ENCODE measurements around the gene FBN2. TPM values are rescaled to one million over a fixed set of nuclear protein-coding genes. Genes with fewer than 3 reads are reported as not detected.

Gene FBN2
- total and polyA plus RNA-seq, 7 donors, result 0.23 to 2.0 (median 0.51) TPM; not detected in 1

DNA sequence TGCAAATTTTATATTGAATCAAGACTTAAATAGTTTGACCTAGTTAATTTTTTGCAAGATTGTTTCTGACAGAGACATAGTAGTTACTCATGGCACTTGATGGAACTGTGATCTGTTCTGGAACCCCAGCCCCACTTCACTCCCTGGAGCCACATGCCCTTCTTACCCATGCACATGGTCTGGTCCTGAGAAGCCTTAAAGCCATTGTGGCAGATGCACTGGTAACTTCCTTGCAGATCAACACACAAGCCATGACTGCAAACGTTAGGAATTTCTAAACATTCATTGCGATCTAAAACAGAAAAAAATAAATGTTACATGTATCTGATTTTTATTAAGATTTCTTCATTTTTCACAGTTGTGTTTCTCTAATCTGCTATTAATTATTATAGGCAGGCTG lies 233.3 kb downstream of the FBN2 start:
- Histone ChIP-seq H3K27ac (no peak overlapping the region), H3K36me3 (no peaks in the 10 kb centered on the region), H3K27me3 (no peaks in the 10 kb centered on the region), H3K4me3 (no peak overlapping the region), H3K9me3 (no peaks in the 10 kb centered on the region), H3K4me1 (no peaks in the 10 kb centered on the region)
- no peak for TF ChIP-seq POLR2AphosphoS5 (IDR thresholded peaks at IDR 0.05)
- TF ChIP-seq, protein P1, sequence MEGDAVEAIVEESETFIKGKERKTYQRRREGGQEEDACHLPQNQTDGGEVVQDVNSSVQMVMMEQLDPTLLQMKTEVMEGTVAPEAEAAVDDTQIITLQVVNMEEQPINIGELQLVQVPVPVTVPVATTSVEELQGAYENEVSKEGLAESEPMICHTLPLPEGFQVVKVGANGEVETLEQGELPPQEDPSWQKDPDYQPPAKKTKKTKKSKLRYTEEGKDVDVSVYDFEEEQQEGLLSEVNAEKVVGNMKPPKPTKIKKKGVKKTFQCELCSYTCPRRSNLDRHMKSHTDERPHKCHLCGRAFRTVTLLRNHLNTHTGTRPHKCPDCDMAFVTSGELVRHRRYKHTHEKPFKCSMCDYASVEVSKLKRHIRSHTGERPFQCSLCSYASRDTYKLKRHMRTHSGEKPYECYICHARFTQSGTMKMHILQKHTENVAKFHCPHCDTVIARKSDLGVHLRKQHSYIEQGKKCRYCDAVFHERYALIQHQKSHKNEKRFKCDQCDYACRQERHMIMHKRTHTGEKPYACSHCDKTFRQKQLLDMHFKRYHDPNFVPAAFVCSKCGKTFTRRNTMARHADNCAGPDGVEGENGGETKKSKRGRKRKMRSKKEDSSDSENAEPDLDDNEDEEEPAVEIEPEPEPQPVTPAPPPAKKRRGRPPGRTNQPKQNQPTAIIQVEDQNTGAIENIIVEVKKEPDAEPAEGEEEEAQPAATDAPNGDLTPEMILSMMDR (IDR thresholded peaks at IDR 0.05), result no peak
- no peak for TF ChIP-seq EP300 (IDR thresholded peaks at IDR 0.05)
- TF ChIP-seq POLR2A (IDR thresholded peaks at IDR 0.05), result no peak
- no peak for DNase-seq
- intact Hi-C loops (cut with DNase I), result no loop called here
- 81 to 84% methylated on average over 2 of the region's 2 CpGs for WGBS, 2 donors

DNA sequence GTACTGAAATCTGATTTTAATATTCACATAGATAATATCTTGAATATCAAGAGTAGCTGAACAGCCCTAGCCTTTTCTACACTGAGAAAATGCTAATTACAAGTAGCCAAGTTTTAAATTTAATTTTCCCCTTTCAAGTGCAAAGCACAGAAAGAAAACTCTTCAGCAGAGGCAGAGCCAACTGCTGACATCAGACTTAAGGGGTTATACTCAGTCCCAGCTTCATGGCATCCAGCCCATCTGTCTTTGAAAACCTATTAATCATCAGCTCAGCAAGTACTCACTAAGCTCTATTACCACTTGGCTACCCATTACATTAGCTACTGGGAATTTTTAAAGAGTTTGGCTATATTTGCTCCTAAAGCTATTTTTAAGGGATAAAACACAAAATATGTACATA lies 234.0 kb downstream of the FBN2 start:
- no peak overlapping the region for H3K4me3 ChIP-seq
- no peak for TF ChIP-seq POLR2AphosphoS5 (IDR thresholded peaks at IDR 0.05)
- no peak for TF ChIP-seq EP300 (IDR thresholded peaks at IDR 0.05)
- no peak for TF ChIP-seq POLR2A (IDR thresholded peaks at IDR 0.05)
- TF ChIP-seq, protein P1 (IDR thresholded peaks at IDR 0.05), result no peak
- no peak overlapping the region for H3K27ac ChIP-seq
- H3K4me1 ChIP-seq, result no peaks in the 10 kb centered on the region
- DNase-seq, result no peak
- H3K9me3 ChIP-seq, result no peaks in the 10 kb centered on the region
- intact Hi-C loops (cut with DNase I), result no loop called here
- H3K36me3 ChIP-seq, result no peaks in the 10 kb centered on the region
- H3K27me3 ChIP-seq, result no peaks in the 10 kb centered on the region

DNA sequence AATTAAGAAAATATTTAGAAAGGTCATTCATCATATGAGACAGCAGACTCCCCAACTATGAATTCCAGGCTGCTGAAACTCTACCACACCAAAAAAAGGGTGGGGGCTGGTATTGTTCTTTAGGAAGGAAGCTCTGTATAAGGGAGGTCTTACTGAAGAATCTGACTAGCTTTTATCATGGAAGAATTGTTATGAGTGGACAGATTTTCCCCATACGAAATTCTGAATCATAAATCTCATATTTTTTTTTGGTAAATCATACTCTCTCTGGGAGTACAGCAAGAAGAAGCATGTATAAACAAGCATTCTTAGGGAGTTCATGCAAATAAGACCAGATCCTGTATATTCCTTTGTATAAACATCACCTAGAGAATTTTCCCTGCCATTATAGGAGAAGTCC lies 234.5 kb downstream of the FBN2 start:
- Histone ChIP-seq H3K36me3 (no peaks in the 10 kb centered on the region), H3K9me3 (no peaks in the 10 kb centered on the region), H3K27ac (no peak overlapping the region), H3K27me3 (no peaks in the 10 kb centered on the region), H3K4me3 (no peak overlapping the region), H3K4me1 (no peaks in the 10 kb centered on the region)
- no peak for TF ChIP-seq EP300 (IDR thresholded peaks at IDR 0.05)
- TF ChIP-seq, protein P1 (IDR thresholded peaks at IDR 0.05), result no peak
- no peak for TF ChIP-seq POLR2A (IDR thresholded peaks at IDR 0.05)
- TF ChIP-seq POLR2AphosphoS5 (IDR thresholded peaks at IDR 0.05), result no peak
- DNase-seq, result no peak
- WGBS, 2 donors, result 20 to 51% methylated on average over 1 of the region's 1 CpG
- intact Hi-C loops (cut with DNase I), result no loop called here

DNA sequence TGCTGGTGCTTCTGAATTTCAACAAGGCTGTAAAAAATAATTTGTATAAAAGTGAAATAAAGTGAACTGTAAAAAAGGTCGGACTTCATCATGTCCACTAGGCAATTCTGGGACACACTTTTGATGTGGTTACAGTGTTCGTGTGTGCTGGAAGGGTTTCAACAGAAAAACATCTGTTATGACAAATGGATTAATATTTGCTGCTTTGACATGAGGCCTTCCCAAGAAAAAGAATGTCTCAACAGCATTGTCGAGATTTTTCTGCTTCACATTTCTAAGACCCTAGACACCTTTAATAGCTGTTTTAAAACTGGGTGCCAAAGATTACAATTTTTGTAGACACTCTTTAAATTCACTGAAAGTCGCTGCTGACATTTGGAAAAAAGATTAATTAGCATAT lies 237.9 kb downstream of the FBN2 start:
- H3K4me1 ChIP-seq, result no peaks in the 10 kb centered on the region
- TF ChIP-seq POLR2AphosphoS5 (IDR thresholded peaks at IDR 0.05) (no peak), EP300 (IDR thresholded peaks at IDR 0.05) (no peak), POLR2A (IDR thresholded peaks at IDR 0.05) (no peak)
- TF ChIP-seq, protein P1 (IDR thresholded peaks at IDR 0.05), result no peak
- H3K27ac ChIP-seq, result no peak overlapping the region
- H3K4me3 ChIP-seq, result no peak overlapping the region
- DNase-seq, result no peak
- intact Hi-C loops (cut with DNase I), result no loop called here
- WGBS, 2 donors, result 75 to 83% methylated on average over 4 of the region's 4 CpGs
- H3K9me3 ChIP-seq, result no peaks in the 10 kb centered on the region
- no peaks in the 10 kb centered on the region for H3K36me3 ChIP-seq
- H3K27me3 ChIP-seq, result no peaks in the 10 kb centered on the region

DNA sequence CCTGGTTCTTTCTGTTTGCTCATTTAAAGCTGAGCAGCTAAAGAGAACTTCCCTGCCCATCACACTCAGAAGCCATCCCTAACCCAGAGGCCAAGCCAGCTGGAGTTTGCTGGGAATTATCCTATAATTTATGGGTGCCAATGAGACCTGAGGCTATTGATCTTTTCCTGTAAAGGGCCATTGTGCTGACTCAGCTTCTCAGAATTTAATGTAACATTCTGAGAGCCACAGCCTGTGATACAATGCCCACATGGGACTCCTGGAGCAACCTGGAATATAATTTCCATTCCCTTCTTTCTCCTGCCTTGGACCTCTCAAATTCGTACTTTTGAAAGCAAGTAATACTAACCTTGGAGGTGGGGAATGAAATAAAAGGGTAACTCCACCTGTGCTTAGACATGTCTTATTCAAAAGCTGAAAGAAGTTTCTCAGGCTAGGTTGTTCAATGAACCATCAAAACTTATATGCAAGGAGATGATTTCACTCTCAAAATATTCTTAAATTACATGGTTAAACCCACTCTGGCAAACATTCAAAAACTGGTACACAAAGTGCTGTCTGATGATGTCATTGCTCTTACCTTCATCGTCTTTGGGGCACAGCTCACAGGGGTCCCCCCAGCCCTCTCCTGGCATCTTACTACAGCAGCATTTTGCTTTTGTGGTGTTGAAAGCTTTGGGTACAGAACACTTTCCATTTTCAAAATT lies 247.7 kb downstream of the FBN2 start:
- H3K36me3 ChIP-seq, result no peaks in the 10 kb centered on the region
- H3K27me3 ChIP-seq, result no peaks in the 10 kb centered on the region
- TF ChIP-seq, protein P1 (IDR thresholded peaks at IDR 0.05), result no peak
- TF ChIP-seq EP300 (IDR thresholded peaks at IDR 0.05), result no peak
- no peak for TF ChIP-seq POLR2AphosphoS5 (IDR thresholded peaks at IDR 0.05)
- TF ChIP-seq POLR2A (IDR thresholded peaks at IDR 0.05), result no peak
- 51 to 83% methylated on average over 2 of the region's 2 CpGs for WGBS, 2 donors
- intact Hi-C loops (cut with DNase I), result no loop called here
- no peaks in the 10 kb centered on the region for H3K9me3 ChIP-seq
- H3K4me3 ChIP-seq, result no peak overlapping the region
- H3K4me1 ChIP-seq, result no peaks in the 10 kb centered on the region
- no peak for DNase-seq
- H3K27ac ChIP-seq, result no peak overlapping the region
